Right ventricle myocardium superior (tissue), 1 donor: Measurements from ENCODE around the gene DUSP16. TPM values are rescaled to one million over a fixed set of nuclear protein-coding genes. Genes with fewer than 3 reads are reported as not detected.

ENCODE experiments used
- ATAC-seq: fragments of 200-7000 bp; cut with Tn5 transposase; one replicate; pipeline ENCODE4 v1.9.1; 2020; ENCODE audit warnings: mild to moderate bottlenecking; ENCODE audit not compliant: poor library complexity
- DNase-seq: peaks from one replicate; pipeline ENCODE4 v3.0.0-alpha.2; 2020
- intact Hi-C: fragments of 100-400 bp; cut with DNase I; formaldehyde crosslinking; loops from one replicate; pipeline ENCODE4 v1.11.2; 2022
- total RNA-seq: library from RNA; stranded (reverse); fragmentation: NEBNext Ultra II Directional; extraction: Animal tissue kit (Norgen Biotek cat#: 25700); gene quantifications from one replicate; pipeline ENCODE4 v1.2.1, GENCODE V29; 2021
- donor health status: DM: no; HTN: yes; CAD: no; lungs with severe emphysema.

The DUSP16 gene
- total RNA-seq, 1 donor from 2014 or later: 12.5 TPM

- no peak for ATAC-seq
- DNase-seq: no peak
- intact Hi-C loops: no loop called here
Observed at GRCh38 chr12:12439636-12440035, 123.0 kb downstream of the DUSP16 start.

DNA sequence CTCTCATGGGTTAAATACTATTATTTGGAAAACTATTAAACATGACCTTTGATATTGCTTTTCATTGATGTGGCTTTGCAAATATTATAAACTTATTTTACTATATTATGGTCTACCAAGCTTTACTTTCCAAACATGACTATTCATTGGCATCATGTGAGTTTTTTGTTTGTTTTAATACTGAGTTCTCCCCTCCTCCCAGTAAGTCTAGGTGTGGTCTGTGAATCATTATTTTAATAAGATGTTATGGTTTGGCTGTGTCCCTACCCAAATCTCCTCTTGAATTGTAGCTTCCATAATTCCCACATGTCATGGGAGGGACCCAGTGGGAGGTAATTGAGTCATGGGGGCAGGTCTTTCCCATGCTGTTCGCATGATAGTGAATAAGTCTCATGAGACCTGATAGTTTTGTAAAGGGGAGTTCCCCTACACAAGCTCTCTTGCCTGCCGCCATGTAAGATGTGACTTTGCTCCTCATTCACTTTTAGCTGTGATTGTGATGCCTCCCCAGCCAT, 125.8 kb downstream of the DUSP16 start:
- ATAC-seq (no peak), DNase-seq (no peak)
- intact Hi-C loops: no loop called here

DNA sequence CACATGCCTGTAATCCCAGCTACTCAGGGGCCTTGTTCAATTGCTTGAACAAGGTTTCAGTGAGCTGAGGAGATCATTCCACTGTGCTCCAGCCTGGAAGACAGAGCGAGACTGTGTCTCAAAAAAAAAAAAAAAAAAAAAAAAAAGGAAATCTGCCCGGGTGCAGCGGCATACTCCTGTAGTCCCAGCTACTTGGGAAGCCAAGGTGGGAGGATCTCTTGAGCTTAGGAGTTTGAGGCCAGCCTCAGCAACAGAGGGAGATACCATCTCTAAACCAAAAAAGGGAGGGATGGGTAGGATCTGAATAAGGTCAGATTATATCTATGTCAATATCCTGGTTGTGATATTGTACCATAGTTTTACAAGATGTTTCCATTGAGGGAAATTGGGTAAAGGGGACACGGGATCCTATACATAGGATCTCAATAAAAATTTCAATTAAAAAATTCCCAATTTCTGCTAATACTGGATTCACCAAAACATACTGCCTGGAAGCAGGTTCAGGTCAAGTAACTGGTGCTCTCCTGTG, 129.4 kb downstream of the DUSP16 start:
- intact Hi-C loops: no loop called here
- ATAC-seq: no peak

DNA sequence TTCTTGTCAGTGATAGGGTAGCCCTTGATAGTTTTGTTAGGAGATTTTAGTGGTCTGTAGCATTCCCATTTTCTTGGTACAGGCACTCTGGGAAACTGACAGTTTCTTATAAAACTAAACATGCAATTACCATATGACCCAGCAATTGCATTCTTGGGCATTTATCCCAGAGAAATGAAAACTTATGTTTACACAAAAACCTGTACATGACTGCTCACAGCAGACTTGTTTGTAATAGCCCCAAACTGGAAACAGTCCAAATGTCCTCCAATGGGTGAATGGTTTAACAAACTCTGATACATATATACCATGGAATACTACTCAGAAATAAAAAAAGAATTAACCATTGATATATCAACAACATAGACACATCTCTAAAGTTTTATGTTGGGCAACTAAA, 130.3 kb downstream of the DUSP16 start:
- no peak for DNase-seq
- ATAC-seq: no peak
- intact Hi-C loops: no loop called here

More for the DNA sequence above, 129.4 kb downstream of the DUSP16 start:
- DNase-seq: no peak

GRCh38 chr12:12428961-12429657, 133.6 kb downstream of the DUSP16 start:
- DNase-seq (no peak), ATAC-seq (no peak)
- intact Hi-C loops: no loop called here

- intact Hi-C loops: no loop called here
- ATAC-seq (no peak), DNase-seq (no peak)
Observed at GRCh38 chr12:12428047-12428446, 134.6 kb downstream of the DUSP16 start.

GRCh38 chr12:12427568-12427967, 135.1 kb downstream of the DUSP16 start:
- no peak for ATAC-seq
- intact Hi-C loops: no loop called here
- no peak for DNase-seq

GRCh38 chr12:12425616-12426015, 137.0 kb downstream of the DUSP16 start:
- DNase-seq (no peak), ATAC-seq (no peak)
- intact Hi-C loops: no loop called here

DNA sequence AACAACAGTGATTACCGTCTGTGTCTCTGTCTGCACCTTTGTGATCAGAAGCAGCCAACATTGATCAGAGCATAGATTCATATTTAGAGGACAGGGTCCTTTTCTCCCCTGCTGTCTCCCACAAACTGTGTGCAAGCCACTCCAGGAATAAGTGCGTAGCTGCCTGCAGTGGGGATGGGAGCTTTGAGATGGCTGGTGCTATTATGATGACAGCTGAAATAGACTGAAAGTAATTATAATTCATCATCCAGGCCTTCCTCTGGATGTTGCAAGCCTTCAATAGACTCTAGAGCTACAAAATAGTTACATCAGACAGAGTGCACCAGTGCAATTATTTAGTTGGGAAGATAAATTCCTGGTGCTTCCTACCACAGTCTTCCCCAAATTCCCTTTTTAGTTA, 137.7 kb downstream of the DUSP16 start:
- ATAC-seq (no peak), DNase-seq (no peak)
- intact Hi-C loops: no loop called here

Other genes starting within 250 kb of the DUSP16 start
- gene MANSC1, start 212.6 kb downstream of the DUSP16 start, total RNA-seq: 7.9 TPM
- 7.8 TPM for gene BORCS5, start 205.8 kb downstream of the DUSP16 start, total RNA-seq
- gene CREBL2, start 49.0 kb upstream of the DUSP16 start, total RNA-seq: 16.7 TPM
- gene GPR19, start 133.3 kb upstream of the DUSP16 start, total RNA-seq: not detected
- gene CDKN1B, start 154.5 kb upstream of the DUSP16 start, total RNA-seq: 37.5 TPM
- 18.8 TPM for gene APOLD1, start 222.8 kb upstream of the DUSP16 start, total RNA-seq